Breast epithelium (tissue), 3 donors: Measurements from ENCODE around the gene GATM.

Source experiments
- POLR2A ChIP-seq: fragments of 450-650 bp; IDR thresholded peaks from one replicate; pipeline ENCODE4 v1.6.1; 2016; ENCODE audit warnings: antibody characterized with exemption, mild to moderate bottlenecking, moderate library complexity
- POLR2AphosphoS5 ChIP-seq, 3 donors: sonication (generic); formaldehyde crosslinking; IDR thresholded peaks; one replicate each; pipeline ENCODE4 v1.6.1; 2017; ENCODE audit warnings: antibody characterized with exemption in 3 of 3
- TF ChIP-seq, protein P1 (sequence below), 3 donors: fragments of 450-650 bp; IDR thresholded peaks; one replicate each; pipeline ENCODE4 v1.5.1; 2016 to 2017; ENCODE audit warnings: antibody characterized with exemption in 3 of 3, mild to moderate bottlenecking in 3 of 3, moderate library complexity in 3 of 3

DNA sequence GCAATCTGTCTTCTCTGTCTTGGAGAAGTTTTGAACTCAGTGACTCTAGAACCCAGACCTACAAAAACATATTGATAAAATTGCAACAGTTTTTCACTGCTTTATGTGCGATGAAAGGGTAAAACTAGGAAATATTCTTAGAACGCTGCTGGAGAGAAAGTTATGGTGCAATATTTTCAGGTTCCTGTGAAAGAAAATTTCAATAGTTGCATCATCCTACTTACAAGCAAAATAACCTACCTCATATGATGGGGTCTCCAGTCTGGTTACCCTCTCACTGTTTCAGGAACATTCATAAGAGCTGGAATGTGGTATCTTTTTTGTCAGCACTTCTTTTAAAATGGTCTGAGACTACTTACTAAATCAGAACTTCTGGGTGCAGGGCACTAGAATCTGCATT is 27.1 kb downstream of the GATM start:
- TF ChIP-seq, protein P1, sequence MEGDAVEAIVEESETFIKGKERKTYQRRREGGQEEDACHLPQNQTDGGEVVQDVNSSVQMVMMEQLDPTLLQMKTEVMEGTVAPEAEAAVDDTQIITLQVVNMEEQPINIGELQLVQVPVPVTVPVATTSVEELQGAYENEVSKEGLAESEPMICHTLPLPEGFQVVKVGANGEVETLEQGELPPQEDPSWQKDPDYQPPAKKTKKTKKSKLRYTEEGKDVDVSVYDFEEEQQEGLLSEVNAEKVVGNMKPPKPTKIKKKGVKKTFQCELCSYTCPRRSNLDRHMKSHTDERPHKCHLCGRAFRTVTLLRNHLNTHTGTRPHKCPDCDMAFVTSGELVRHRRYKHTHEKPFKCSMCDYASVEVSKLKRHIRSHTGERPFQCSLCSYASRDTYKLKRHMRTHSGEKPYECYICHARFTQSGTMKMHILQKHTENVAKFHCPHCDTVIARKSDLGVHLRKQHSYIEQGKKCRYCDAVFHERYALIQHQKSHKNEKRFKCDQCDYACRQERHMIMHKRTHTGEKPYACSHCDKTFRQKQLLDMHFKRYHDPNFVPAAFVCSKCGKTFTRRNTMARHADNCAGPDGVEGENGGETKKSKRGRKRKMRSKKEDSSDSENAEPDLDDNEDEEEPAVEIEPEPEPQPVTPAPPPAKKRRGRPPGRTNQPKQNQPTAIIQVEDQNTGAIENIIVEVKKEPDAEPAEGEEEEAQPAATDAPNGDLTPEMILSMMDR (IDR thresholded peaks at IDR 0.05): no peak
- TF ChIP-seq POLR2A (no peak), POLR2AphosphoS5 (IDR thresholded peaks at IDR 0.05) (no peak)
